OCI-LY1 (cell line): Measurements from ENCODE around the gene PAPSS2.

ENCODE experiments used
- CTCF ChIP-seq: fragments of 200-600 bp; sonication (generic), shearing (Covaris generic); IDR thresholded peaks from 2 replicates; pipeline ENCODE4 v1.5.1; 2017; ENCODE audit warnings: mild to moderate bottlenecking, antibody characterized with exemption, low read length, moderate library complexity, mixed read lengths
- EZH2 ChIP-seq: fragments of 200-600 bp; sonication (generic), shearing (Covaris generic); IDR thresholded peaks from 2 replicates; pipeline ENCODE4 v1.8.0; 2017; ENCODE audit warnings: borderline replicate concordance, mixed run types, mild to moderate bottlenecking, antibody characterized with exemption, low read length, moderate library complexity, mixed read lengths

DNA sequence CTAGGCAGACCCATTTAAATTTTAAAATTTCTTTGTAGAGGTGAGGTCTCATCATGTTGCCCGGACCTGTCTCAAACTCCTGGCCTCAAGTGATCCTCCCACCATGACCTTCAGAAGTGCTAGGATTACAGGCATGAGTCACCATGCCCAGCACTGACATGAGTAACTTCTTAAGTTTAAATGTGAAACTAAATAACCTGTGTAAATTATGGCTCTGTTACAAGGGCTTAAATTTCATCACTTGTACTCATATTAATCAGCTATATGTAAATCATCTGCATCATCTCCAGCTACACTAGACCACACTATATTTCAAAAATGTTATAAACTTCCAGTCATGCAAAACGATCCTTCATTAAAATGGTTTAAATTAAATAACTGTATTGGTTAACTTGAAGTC, 102.2 kb downstream of the PAPSS2 start:
- TF ChIP-seq CTCF (no peak), EZH2 (no peak)
